GM21526 (cell line): Measurements from ENCODE around the gene GLCCI1.

ENCODE experiments used
- ATAC-seq: cut with Tn5 transposase; IDR thresholded peaks from one replicate; pipeline ENCODE4 v1.9.1; 2021; ENCODE audit warnings: moderate library complexity; ENCODE audit not compliant: unreplicated experiment, low FRiP score

Gene GLCCI1

GRCh38 chr7:7968544-7969305 is at the start of gene GLCCI1:
GLCCI1 (plus strand) TSS chr7:7968796; CDS start chr7:7969351, 555 bp downstream.
- ATAC-seq = peak; percentile 78

GRCh38 chr7:7919449-7919945 is 49.1 kb upstream of the GLCCI1 start:
- no peak for ATAC-seq

- no peak for ATAC-seq
Observed at GRCh38 chr7:7920056-7920455, 48.5 kb upstream of the GLCCI1 start.

GRCh38 chr7:7920481-7920880 is 48.1 kb upstream of the GLCCI1 start:
- ATAC-seq = peak; percentile 91

DNA sequence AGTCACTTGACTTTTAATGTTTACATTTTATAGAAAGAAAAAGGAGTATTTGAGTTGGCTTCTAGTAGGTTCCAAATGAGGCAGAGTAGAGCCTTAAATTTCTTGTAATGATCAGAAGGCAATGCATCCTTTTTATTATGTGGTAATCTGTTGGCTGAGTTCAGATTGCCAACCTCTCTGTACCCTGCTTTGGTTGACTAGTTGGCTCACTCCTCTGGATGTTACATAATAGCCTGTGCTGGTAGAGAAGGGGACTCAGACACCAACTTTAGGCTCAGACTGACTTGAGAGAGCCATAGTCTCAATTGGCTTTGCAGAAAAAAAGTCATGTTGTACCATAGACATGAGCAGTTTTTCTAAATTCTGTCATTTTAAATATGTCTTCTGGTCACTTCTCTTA is 46.8 kb upstream of the GLCCI1 start:
- no peak for ATAC-seq

DNA sequence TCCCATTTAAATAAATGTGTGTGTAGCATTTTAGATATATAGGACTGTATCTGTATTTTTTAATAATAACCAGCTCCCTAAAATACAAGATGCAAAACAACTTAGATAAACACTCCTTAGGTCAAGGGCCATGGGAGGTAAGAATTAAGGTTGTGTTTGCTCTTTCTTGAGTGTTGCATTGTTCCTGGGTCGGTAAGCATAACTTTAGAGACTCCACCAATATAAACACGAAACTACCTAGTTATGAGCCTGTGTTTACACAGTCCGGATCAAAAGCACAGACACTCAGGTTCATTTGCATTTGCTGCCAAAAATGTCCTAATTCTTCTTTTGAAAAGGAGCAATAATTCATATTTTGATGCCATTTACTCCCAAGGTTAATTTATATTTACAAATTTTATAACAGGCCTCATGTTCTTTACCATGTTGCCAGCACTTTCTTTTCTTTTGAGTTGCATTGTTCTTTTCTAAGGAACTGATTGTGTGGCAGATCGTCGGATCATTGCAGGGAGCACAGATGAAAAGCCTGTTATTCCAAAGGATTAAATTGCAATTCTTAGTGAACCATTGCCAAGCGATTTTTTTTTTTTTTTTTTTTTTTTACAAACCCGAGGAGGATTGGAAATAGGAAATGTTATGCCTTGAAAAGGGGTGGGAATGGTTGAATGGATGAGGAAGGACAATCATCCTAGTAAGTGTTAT is 45.8 kb upstream of the GLCCI1 start:
- no peak for ATAC-seq

- no peak for ATAC-seq
Observed at GRCh38 chr7:7923818-7924217, 44.8 kb upstream of the GLCCI1 start.

GRCh38 chr7:7924303-7924702 is 44.3 kb upstream of the GLCCI1 start:
- ATAC-seq = no peak

DNA sequence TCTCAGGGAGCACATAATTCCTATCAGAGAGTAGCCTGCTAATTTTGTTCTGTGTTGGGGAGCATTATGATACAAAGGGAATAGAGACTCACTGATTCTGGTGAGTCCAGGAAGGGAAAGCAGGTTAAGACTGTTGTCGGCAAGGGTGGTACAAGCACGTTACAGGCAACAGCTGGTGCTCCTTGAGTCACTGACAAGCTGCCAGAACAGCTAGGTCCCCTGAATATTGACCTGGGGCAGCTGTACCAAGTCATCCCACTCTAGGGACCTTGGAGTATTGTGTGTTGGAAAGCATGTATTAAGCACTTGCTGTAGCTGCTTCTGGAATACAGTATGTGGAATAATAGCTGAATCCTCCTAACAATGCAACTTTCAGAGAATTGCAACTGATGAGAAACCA is 37.0 kb upstream of the GLCCI1 start:
- no peak for ATAC-seq

GRCh38 chr7:7932553-7932952 is 36.0 kb upstream of the GLCCI1 start:
- ATAC-seq = no peak

DNA sequence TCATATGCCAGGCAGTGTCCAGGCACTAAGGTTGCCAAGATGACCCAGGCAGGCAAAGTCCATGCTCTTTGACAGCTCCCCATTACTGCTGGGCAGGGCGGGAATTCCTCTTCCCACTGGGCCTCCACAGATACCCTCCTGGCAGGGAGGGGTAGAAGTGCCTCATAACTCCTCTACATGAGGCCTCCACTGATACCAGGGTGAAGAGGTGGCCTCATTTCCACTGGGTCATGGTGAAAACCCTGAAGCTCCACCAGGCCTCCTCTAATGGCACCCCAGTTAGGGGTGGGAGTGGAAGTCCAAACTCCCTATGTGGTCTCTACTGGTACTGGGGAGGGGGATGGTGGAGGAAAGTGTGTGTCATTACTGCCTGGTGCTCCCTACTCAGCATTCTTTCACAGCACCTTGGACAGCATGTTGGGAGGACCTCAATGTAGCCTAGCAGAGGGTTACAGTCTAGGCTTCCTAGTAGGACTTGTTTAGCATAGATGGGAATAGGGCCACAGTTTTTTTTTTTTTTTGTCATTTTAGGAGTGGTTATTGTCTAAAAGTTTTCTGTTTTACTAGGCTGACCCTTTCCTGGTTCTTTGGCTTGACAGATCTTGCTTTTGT is 34.6 kb upstream of the GLCCI1 start:
- no peak for ATAC-seq

DNA sequence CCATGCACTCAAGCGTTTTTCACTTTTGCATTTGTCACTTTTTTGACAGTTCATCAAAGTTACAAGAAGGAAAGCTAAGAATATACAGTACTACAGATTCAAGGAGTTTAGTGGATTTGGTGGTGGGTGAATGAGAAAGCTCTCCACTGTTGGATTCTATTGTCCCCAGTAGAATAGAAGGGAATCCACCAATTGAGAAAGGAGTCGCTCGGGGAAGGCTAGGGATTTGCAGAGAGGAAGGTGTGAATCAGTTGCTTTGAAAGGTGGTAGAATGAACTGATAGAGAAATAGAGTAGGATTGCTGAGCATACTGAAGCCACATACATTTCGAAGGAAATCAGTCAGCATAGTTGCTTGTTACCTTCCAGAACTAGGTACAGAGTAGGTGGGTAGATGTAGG is 33.7 kb upstream of the GLCCI1 start:
- no peak for ATAC-seq

GRCh38 chr7:7938471-7938870 is 30.1 kb upstream of the GLCCI1 start:
- no peak for ATAC-seq

- ATAC-seq = no peak
Observed at GRCh38 chr7:7943951-7944350, 24.6 kb upstream of the GLCCI1 start.

DNA sequence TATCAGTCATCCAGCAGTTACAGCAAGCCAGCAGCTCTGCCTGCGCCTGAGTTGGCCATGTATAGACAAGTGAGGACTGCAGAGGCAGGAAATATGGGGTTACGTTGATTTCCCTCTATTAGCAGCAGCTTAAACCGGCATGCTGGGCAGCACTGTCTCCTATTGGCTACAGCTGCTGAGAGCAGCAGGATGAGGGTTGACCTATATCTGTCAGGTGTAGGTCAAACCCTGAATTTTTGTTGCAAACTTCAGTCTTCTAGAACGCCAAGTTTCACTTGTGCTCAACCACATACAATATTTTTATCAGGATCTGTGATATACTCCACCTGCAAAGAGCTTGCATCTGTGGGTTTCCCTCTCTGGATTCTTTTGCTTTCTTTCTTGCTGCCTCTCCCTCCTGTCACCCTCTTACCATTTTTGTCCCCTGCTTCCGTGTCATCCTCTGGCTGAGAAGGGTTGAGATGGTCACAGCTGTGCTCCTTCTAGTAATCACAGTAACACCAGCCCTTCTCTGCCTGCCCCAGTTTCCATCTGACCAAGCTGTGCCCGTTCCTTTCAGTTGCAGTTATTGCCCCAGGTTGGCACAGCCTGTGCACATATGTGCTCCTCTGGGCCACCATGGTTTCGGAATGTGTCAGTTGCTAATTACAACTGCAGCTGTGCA is 23.8 kb upstream of the GLCCI1 start:
- peak; percentile 89 for ATAC-seq

DNA sequence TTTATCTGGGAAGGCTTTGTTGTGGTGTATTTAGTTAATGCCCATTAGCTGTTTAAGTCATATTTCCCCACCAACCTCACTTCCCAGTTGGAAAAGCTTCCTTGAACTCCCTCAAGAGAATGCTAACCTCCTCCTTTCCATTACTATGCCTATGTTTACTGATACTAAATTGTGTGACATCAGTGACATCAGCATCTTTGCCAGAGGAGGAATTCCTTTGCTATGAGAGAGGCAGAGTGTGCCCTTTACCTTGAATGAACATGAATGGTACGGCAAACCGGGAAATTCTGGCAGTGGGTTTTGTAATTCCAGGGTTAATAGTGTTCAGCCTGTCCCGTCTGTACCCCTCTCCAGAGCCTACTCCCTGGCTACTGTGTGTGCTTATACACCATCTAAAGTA is 22.1 kb upstream of the GLCCI1 start:
- no peak for ATAC-seq

- no peak for ATAC-seq
Observed at GRCh38 chr7:7948232-7948631, 20.4 kb upstream of the GLCCI1 start.

DNA sequence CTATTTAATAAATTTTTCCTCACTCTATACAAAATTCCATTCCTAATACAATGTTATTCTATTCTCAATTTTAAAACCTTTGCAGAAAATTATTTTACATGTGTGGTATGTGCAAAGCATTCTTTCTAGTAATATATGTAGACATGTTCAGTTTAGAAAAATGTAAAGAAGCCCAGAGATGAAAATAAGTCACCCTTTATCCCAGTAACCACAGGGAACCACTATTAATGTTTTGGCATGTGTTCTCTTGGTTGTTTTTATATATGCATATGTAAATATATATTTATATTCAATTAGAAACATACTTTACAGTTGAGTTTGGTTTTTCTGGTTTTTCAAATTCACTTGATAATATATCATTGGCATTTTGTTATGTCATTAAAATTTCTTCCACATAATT is 14.8 kb upstream of the GLCCI1 start:
- ATAC-seq = no peak

- no peak for ATAC-seq
Observed at GRCh38 chr7:7956531-7957128, 12.0 kb upstream of the GLCCI1 start.

DNA sequence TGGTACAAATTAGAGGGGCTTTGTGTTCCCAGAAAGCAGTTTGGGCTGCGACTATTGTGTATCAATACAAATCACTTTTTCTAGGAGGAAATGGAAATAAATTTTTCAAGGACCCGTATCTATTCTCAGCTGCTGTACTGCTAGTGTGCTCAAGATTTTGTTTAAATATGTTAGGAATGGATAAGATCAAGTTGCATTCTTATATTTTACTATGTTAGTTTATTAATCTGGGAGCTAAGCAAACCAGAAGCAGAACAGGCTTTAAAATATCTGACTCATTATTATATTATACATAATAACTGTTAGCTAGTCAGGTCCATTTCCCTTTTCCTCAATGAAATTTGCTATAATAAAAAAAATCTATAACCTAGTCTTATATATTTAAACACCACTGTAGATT is 11.1 kb upstream of the GLCCI1 start:
- no peak for ATAC-seq
